ENCODE measurements around the gene KLF6. TPM values are rescaled to one million over a fixed set of nuclear protein-coding genes. Genes with fewer than 3 reads are reported as not detected.

KLF6 gene
- total RNA-seq, 1 experiment from 2014 or later: 27.9 TPM

DNA sequence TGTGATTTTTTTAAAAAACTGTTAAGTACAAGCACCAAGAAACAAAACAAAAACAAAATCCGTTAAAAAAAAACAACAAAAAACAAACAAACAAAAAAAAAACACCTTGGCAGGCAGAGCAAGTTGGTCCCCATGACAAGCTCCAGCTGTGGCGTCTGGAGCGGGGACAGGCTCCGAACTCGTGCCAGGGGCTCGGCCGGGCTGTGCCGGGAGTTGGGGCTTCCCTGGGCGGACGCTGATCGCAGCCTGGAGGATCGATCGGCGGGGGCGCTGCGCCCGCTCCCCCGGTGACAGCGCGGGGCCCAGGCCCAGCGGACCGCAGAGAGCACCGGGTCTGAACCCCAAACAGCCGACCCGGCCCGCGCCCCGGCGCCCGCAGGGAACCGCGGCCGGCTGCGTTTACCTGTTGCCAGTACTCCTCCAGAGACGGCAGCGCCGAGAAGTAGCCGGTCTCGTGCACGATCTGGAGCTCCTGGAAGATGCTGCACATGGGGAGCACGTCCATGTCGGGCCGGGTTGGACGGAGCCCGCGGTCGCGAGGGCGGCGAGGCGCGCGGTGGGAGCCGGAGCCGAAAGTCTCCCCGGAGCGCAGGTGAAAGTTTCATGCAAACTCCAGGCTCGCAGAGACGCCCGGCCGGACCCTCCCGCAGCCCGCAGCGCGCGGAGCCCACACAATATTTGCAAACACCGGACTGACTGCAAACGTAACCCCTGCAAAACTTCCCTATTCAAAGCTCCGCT, at the start of gene KLF6 (continued):
- TF ChIP-seq KAT7 (CRISPR knock-in tag; IDR thresholded peaks at IDR 0.05; ENCODE audit: borderline replicate concordance) (peak; percentile 43; the same call in 1 of the 2 replicates), ETV6 (CRISPR knock-in tag; IDR thresholded peaks at IDR 0.05) (no peak), ESRRA (CRISPR knock-in tag; IDR thresholded peaks at IDR 0.05; ENCODE audit: borderline replicate concordance) (no peak), IRF1 (CRISPR knock-in tag; IDR thresholded peaks at IDR 0.05) (no peak), EMX1 (CRISPR knock-in tag; IDR thresholded peaks at IDR 0.05) (no peak), TEAD4 (CRISPR knock-in tag; IDR thresholded peaks at IDR 0.05) (no peak), AR (CRISPR knock-in tag; IDR thresholded peaks at IDR 0.05) (no peak), NR2C2 (CRISPR knock-in tag; IDR thresholded peaks at IDR 0.05) (no peak), MYBL2 (CRISPR knock-in tag; IDR thresholded peaks at IDR 0.05) (no peak), ZSCAN18 (CRISPR knock-in tag; IDR thresholded peaks at IDR 0.05) (no peak), ATF2 (CRISPR knock-in tag; IDR thresholded peaks at IDR 0.05; ENCODE audit: borderline replicate concordance, low read depth) (no peak), CREM (CRISPR knock-in tag; IDR thresholded peaks at IDR 0.05) (no peak), JAZF1 (CRISPR knock-in tag; IDR thresholded peaks at IDR 0.05) (no peak), NFYB (CRISPR knock-in tag; conservative IDR thresholded peaks at IDR 0.05; ENCODE audit: low read depth) (no peak), ZNF121 (CRISPR knock-in tag; IDR thresholded peaks at IDR 0.05) (no peak), SOX15 (CRISPR knock-in tag; IDR thresholded peaks at IDR 0.05) (no peak), ZNF671 (CRISPR knock-in tag; IDR thresholded peaks at IDR 0.05) (no peak), ZNF396 (CRISPR knock-in tag; IDR thresholded peaks at IDR 0.05; ENCODE audit: borderline replicate concordance) (no peak)
- TF ChIP-seq, protein P1, sequence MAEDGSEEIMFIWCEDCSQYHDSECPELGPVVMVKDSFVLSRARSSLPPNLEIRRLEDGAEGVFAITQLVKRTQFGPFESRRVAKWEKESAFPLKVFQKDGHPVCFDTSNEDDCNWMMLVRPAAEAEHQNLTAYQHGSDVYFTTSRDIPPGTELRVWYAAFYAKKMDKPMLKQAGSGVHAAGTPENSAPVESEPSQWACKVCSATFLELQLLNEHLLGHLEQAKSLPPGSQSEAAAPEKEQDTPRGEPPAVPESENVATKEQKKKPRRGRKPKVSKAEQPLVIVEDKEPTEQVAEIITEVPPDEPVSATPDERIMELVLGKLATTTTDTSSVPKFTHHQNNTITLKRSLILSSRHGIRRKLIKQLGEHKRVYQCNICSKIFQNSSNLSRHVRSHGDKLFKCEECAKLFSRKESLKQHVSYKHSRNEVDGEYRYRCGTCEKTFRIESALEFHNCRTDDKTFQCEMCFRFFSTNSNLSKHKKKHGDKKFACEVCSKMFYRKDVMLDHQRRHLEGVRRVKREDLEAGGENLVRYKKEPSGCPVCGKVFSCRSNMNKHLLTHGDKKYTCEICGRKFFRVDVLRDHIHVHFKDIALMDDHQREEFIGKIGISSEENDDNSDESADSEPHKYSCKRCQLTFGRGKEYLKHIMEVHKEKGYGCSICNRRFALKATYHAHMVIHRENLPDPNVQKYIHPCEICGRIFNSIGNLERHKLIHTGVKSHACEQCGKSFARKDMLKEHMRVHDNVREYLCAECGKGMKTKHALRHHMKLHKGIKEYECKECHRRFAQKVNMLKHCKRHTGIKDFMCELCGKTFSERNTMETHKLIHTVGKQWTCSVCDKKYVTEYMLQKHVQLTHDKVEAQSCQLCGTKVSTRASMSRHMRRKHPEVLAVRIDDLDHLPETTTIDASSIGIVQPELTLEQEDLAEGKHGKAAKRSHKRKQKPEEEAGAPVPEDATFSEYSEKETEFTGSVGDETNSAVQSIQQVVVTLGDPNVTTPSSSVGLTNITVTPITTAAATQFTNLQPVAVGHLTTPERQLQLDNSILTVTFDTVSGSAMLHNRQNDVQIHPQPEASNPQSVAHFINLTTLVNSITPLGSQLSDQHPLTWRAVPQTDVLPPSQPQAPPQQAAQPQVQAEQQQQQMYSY (CRISPR knock-in tag; IDR thresholded peaks at IDR 0.05): no peak
- TF ChIP-seq, protein P2, sequence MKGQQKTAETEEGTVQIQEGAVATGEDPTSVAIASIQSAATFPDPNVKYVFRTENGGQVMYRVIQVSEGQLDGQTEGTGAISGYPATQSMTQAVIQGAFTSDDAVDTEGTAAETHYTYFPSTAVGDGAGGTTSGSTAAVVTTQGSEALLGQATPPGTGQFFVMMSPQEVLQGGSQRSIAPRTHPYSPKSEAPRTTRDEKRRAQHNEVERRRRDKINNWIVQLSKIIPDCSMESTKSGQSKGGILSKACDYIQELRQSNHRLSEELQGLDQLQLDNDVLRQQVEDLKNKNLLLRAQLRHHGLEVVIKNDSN (CRISPR knock-in tag; IDR thresholded peaks at IDR 0.05): no peak
- TF ChIP-seq, protein P3, sequence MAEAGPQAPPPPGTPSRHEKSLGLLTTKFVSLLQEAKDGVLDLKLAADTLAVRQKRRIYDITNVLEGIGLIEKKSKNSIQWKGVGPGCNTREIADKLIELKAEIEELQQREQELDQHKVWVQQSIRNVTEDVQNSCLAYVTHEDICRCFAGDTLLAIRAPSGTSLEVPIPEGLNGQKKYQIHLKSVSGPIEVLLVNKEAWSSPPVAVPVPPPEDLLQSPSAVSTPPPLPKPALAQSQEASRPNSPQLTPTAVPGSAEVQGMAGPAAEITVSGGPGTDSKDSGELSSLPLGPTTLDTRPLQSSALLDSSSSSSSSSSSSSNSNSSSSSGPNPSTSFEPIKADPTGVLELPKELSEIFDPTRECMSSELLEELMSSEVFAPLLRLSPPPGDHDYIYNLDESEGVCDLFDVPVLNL (CRISPR knock-in tag; IDR thresholded peaks at IDR 0.05; ENCODE audit: borderline replicate concordance, low read depth): no peak
- TF ChIP-seq, protein P4, sequence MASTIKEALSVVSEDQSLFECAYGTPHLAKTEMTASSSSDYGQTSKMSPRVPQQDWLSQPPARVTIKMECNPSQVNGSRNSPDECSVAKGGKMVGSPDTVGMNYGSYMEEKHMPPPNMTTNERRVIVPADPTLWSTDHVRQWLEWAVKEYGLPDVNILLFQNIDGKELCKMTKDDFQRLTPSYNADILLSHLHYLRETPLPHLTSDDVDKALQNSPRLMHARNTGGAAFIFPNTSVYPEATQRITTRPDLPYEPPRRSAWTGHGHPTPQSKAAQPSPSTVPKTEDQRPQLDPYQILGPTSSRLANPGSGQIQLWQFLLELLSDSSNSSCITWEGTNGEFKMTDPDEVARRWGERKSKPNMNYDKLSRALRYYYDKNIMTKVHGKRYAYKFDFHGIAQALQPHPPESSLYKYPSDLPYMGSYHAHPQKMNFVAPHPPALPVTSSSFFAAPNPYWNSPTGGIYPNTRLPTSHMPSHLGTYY (CRISPR knock-in tag; IDR thresholded peaks at IDR 0.05): no peak
- TF ChIP-seq, protein P5, sequence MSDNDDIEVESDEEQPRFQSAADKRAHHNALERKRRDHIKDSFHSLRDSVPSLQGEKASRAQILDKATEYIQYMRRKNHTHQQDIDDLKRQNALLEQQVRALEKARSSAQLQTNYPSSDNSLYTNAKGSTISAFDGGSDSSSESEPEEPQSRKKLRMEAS (CRISPR knock-in tag; IDR thresholded peaks at IDR 0.05): peak; percentile 69
- TF ChIP-seq, protein P6, sequence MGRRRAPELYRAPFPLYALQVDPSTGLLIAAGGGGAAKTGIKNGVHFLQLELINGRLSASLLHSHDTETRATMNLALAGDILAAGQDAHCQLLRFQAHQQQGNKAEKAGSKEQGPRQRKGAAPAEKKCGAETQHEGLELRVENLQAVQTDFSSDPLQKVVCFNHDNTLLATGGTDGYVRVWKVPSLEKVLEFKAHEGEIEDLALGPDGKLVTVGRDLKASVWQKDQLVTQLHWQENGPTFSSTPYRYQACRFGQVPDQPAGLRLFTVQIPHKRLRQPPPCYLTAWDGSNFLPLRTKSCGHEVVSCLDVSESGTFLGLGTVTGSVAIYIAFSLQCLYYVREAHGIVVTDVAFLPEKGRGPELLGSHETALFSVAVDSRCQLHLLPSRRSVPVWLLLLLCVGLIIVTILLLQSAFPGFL (CRISPR knock-in tag; IDR thresholded peaks at IDR 0.05; ENCODE audit: borderline replicate concordance): no peak
